Lower leg skin (tissue), 3 donors: ENCODE data around the gene UGT1A4.

Experiments used
- CTCF ChIP-seq, 3 donors: fragments of 450-650 bp; IDR thresholded peaks; one replicate each; pipeline ENCODE4 v1.5.1; 2016; ENCODE audit warnings: antibody characterized with exemption in 3 of 3, mild to moderate bottlenecking in 3 of 3, moderate library complexity in 2 of 3
- POLR2A ChIP-seq, 2 donors: fragments of 450-650 bp; IDR thresholded peaks; one replicate each; pipeline ENCODE4 v1.6.1; 2016 to 2017; ENCODE audit warnings: antibody characterized with exemption in 2 of 2, mild to moderate bottlenecking in 1 of 2, moderate library complexity in 1 of 2

- no peak for TF ChIP-seq CTCF (IDR thresholded peaks at IDR 0.05)
- TF ChIP-seq POLR2A (IDR thresholded peaks at IDR 0.05): no peak
These were observed 71.0 kb downstream of the UGT1A4 start for GRCh38 chr2:233789554-233789953.
